MV-4-11 (cell line): ENCODE measurements around the gene NLRP1.
A peak's percentile ranks its signal among the peaks of the same experiment; 100 is the strongest.

Source experiments
- DNase-seq: peaks from one replicate; lab custom pipeline; 2025; lab: John Stamatoyannopoulos, UW

NLRP1 gene

GRCh38 chr17:5516060-5516792 lies 68.1 kb downstream of the NLRP1 start:
- no peak for DNase-seq

- DNase-seq: no peak
These were observed 69.3 kb downstream of the NLRP1 start for GRCh38 chr17:5514976-5515375.

GRCh38 chr17:5513628-5514027 lies 70.7 kb downstream of the NLRP1 start:
- DNase-seq: peak; percentile 93

- DNase-seq: peak; percentile 12
These were observed 72.7 kb downstream of the NLRP1 start for GRCh38 chr17:5511401-5512225.

GRCh38 chr17:5510771-5511170 lies 73.5 kb downstream of the NLRP1 start:
- DNase-seq: no peak

- DNase-seq: no peak
These were observed 74.8 kb downstream of the NLRP1 start for GRCh38 chr17:5509482-5509881.

- DNase-seq: no peak
These were observed 75.5 kb downstream of the NLRP1 start for GRCh38 chr17:5508810-5509209.

- DNase-seq: no peak
These were observed 78.0 kb downstream of the NLRP1 start for GRCh38 chr17:5506307-5506706.

GRCh38 chr17:5502552-5502951 lies 81.8 kb downstream of the NLRP1 start:
- no peak for DNase-seq

GRCh38 chr17:5501685-5502084 lies 82.6 kb downstream of the NLRP1 start:
- no peak for DNase-seq

GRCh38 chr17:5500589-5501391 lies 83.5 kb downstream of the NLRP1 start:
- DNase-seq: peak; percentile 52

GRCh38 chr17:5500247-5500588 lies 84.1 kb downstream of the NLRP1 start:
- no peak for DNase-seq

GRCh38 chr17:5499476-5500231 lies 84.7 kb downstream of the NLRP1 start:
- DNase-seq: no peak

GRCh38 chr17:5492970-5493369 lies 91.3 kb downstream of the NLRP1 start:
- no peak for DNase-seq

GRCh38 chr17:5488752-5489151 lies 95.6 kb downstream of the NLRP1 start:
- no peak for DNase-seq

GRCh38 chr17:5486206-5487124 lies 97.8 kb downstream of the NLRP1 start, which contains the start of gene MIS12:
TSS of gene MIS12 (plus strand) at chr17:5486566. CDS start at chr17:5488863, 2,297 bp downstream.
- peak; percentile 99 for DNase-seq

- no peak for DNase-seq
These were observed 98.8 kb downstream of the NLRP1 start, which contains the start of gene DERL2 for GRCh38 chr17:5485270-5486205. TSS of gene DERL2 (minus strand) at chr17:5486178. CDS start at chr17:5486161, 17 bp downstream.

GRCh38 chr17:5481451-5481850 lies 102.9 kb downstream of the NLRP1 start:
- DNase-seq: no peak

GRCh38 chr17:5480962-5481361 lies 103.3 kb downstream of the NLRP1 start:
- DNase-seq: no peak
